GM21737 (cell line): ENCODE measurements around the gene PCCA.

ENCODE experiments used
- ATAC-seq: cut with Tn5 transposase; IDR thresholded peaks from one replicate; pipeline ENCODE4 v1.9.1; 2021; ENCODE audit warnings: mild to moderate bottlenecking, moderate library complexity; ENCODE audit not compliant: unreplicated experiment

Gene PCCA

GRCh38 chr13:100535426-100536135, 446.7 kb downstream of the PCCA start:
- ATAC-seq, result no peak

- ATAC-seq, result no peak
Measured at GRCh38 chr13:100536643-100537180, 447.8 kb downstream of the PCCA start.

GRCh38 chr13:100537486-100537885, 448.6 kb downstream of the PCCA start:
- ATAC-seq, result no peak

GRCh38 chr13:100537951-100538462, 449.1 kb downstream of the PCCA start:
- no peak for ATAC-seq

- no peak for ATAC-seq
Measured at GRCh38 chr13:100540621-100541020, 451.7 kb downstream of the PCCA start.

GRCh38 chr13:100541897-100542825, 453.3 kb downstream of the PCCA start:
- no peak for ATAC-seq

GRCh38 chr13:100542826-100543156, 453.9 kb downstream of the PCCA start:
- ATAC-seq, result peak; percentile 85

- no peak for ATAC-seq
Measured at GRCh38 chr13:100543872-100544602, 455.1 kb downstream of the PCCA start.

GRCh38 chr13:100544866-100545683, 456.2 kb downstream of the PCCA start:
- ATAC-seq, result no peak

- ATAC-seq, result no peak
Measured at GRCh38 chr13:100545684-100546061, 456.8 kb downstream of the PCCA start.

GRCh38 chr13:100546713-100547405, 458.0 kb downstream of the PCCA start:
- no peak for ATAC-seq

GRCh38 chr13:100547791-100548201, 458.9 kb downstream of the PCCA start:
- ATAC-seq, result no peak

GRCh38 chr13:100549316-100549715, 460.4 kb downstream of the PCCA start:
- no peak for ATAC-seq

GRCh38 chr13:100552755-100553154, 463.9 kb downstream of the PCCA start:
- ATAC-seq, result no peak

- no peak for ATAC-seq
Measured at GRCh38 chr13:100559886-100560285, 471.0 kb downstream of the PCCA start.

GRCh38 chr13:100560498-100561157, 471.7 kb downstream of the PCCA start:
- no peak for ATAC-seq

GRCh38 chr13:100561158-100561499, 472.2 kb downstream of the PCCA start:
- ATAC-seq, result no peak

GRCh38 chr13:100561599-100562204, 472.8 kb downstream of the PCCA start:
- ATAC-seq, result no peak

- ATAC-seq, result no peak
Measured at GRCh38 chr13:100563779-100564178, 474.9 kb downstream of the PCCA start.
